Measurements from ENCODE around the gene SLC1A2.

The SLC1A2 gene

DNA sequence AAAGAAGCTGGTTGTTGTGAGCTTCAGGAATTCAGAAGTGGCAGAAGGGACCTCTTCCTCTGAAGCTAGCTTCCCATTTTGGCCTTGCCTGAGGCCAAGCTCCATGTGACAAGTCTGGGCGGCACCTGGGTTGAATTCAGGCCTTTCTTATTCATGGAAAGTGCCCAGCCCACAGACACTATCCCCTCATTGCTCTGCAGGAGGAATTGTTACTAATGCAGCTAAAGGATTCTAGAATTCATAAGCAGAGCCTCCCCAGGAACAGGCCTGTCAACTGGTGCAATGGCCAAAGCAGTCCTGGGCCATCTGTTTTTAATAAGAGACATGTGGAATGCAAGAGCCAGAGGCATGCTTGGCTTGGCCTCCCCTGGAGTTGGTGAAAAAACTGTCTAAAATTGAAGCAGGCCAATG lies 71.4 kb downstream of the SLC1A2 start:
- DNase-seq = no peak

GRCh38 chr11:35347173-35347878 lies 72.0 kb downstream of the SLC1A2 start:
- DNase-seq = no peak

DNA sequence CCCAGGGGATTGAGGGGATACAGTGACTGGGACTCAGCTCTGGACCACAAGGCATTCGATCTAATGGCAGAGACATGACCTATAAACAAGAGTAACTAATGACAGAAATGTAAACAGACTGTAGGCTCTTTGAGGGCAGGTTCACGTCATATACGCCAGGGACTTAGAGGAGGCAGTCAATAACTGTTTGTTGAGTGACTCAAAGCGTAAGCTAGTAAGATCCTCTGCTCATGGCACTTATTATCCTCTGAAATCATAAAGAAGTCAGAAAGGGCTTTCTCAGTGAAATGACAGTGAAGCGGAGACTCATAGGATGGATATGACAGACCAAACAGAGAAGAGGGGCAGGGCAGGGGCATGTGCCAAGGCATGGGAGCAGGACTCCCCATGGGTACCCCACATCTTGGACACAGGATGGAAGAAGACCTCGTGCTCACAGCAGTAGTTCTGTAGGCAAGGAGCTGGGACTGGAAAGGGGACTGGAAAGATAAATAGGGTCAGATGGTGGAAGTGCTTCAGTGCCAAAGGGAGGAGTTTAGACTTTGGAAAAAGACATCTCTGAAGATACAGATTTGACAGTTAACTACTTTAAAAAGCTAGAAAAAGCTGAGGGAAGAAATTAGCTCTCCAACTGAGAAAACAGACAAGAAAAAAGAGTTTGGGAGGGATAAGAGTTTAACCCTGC lies 72.7 kb downstream of the SLC1A2 start:
- no peak for DNase-seq

- DNase-seq = no peak
Measured at GRCh38 chr11:35344681-35345574, 74.4 kb downstream of the SLC1A2 start.

- DNase-seq = no peak
Measured at GRCh38 chr11:35343033-35343598, 76.2 kb downstream of the SLC1A2 start.

DNA sequence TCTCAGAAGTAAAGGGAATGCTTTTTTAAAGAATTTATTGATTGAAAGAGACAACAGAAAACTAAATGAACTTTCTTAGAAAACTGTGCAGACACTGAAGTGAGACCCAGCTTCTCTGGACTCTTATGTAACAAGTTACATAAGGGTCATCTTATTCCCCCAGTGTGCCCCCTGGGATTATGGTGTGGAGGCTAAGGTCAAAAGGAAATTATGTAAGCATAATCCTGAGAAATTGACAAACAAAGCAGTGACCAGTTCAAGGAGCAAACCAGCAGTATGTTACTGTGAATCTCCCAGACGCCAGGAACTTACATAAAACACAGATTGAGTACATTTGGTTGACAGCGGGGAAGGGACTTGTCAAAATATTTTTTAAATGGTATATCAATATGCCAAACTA lies 78.6 kb downstream of the SLC1A2 start:
- no peak for DNase-seq

DNA sequence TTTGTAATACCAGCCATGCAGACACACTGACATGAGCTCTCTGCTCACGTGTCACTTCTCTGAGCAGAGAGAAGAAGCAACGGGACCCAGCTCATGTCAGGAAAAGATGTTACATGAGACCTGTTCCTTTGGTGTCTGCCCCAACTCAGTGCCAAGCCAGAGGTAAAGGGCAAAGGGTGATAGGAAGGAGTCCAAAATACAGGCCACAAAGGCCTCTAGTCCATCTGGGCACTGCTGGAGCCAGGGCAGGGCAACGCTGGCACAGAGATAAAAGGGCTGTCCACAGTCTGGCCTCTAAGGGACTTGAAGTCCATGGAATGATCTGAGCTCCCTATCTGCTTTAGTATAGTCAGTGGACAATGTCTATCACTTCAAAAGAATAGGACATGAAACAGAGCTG lies 79.3 kb downstream of the SLC1A2 start:
- DNase-seq = no peak

- DNase-seq = no peak
Measured at GRCh38 chr11:35338921-35339320, 80.4 kb downstream of the SLC1A2 start.

DNA sequence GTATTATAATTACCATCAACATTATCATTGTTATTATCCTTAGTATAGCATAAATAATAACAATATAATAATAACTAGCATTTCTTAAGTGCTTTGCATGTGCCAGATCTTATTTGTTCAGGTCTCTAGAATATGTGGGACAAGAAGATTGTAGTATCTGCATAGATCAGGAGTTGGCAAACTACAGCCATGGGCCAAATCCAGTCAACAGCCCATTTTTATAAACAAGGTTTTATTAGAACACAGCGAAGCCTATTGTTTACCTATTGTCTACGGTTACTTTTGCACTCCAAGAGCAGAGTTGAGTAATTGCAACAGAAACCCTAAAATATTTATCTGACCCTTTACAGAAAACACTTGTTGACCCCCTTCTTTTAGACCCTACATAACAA lies 81.4 kb downstream of the SLC1A2 start:
- no peak for DNase-seq

GRCh38 chr11:35337136-35337913 lies 82.0 kb downstream of the SLC1A2 start:
- no peak for DNase-seq

DNA sequence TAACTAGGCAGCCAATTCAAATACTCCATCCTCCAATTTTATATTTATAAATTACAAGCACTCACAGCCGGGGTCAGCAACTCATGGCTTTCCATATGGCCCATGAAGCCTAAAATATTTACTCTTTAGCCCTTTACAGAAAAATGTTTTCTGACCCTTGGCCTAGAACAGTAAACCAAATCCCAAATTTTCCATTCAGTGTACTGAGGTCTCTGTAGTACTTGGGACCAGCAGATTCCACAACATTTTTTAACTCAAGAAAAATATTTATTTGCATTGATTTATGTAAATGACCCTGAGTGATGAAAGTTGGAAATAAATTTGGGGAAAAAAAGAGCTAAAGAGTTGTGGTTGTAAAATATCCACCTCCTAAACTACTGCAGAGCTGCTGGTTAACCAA lies 82.6 kb downstream of the SLC1A2 start:
- DNase-seq = no peak

- no peak for DNase-seq
Measured at GRCh38 chr11:35335226-35335625, 84.1 kb downstream of the SLC1A2 start.

- no peak for DNase-seq
Measured at GRCh38 chr11:35334385-35335090, 84.8 kb downstream of the SLC1A2 start.

GRCh38 chr11:35332524-35332923 lies 86.8 kb downstream of the SLC1A2 start:
- no peak for DNase-seq

DNA sequence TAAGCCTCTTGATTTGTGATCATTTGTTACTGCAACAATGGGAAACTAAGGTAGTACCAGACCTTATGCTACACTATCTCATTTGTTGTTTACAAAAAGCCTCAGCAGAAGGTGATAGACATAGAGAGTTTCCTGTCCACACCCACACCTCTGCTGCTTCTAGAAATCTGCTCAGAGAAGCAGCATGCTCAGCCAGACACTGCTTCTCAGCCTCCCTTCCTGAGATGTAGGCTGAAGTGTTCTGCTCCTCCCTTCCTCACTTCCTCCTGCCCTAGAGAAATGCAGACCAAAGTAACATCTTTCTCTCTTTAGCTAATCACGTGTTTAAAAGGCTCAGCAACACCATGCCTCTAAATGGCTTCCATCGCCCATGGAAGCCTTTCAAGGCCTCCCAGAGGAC lies 88.4 kb downstream of the SLC1A2 start:
- DNase-seq = no peak

DNA sequence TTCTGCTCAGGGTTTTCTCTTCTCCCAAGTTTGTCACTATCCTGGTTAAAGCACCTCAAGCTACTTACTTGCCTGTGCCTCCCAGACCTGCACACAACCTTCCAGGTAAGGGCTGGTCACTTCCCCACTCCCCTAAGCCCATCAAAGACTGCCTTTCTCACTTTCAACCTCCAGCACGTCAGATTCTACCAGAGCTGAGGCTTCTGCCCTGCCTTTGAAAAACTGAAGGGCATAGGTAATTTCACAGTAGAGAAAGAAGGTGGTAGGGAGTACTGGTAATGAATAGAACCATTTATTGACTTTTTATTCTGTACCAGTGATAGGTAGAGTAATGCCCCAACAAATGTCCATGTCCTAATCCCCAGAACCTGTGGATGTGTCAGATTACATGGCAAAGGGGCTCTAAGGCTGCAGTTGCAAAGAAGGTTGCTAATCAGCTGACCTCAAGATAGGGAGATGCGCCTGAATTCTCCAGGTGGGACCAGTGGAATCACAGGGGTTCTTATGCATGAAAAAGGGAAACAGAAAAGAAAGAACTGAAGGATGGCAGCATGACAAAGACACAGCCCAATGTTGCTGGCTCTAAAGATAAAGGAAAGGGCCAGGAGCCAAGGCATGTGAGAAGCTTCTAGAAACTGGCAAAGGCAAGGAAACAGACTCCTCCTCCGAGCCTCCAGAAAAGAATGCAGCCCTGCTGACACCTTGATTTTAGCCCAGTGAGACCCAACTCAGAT lies 89.0 kb downstream of the SLC1A2 start:
- no peak for DNase-seq

DNA sequence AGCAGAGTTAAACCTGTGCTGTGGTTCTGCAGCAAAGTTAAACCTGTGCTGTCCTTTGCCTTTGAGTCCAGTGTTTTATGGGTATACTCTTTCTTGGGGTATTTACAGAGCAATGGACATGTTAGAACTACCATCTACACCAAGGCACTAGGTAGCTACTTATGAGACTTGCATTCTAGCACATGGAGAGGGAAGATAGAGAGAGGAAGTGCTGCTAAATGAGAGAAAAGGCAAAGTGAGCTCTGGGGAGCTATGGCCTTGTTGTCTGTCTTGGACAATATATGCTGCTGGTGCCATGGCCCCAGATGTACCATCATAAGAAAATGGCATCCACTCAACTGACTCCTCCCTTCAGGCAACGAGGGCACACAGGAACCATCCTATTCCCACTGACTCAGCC lies 91.5 kb downstream of the SLC1A2 start:
- DNase-seq = no peak

DNA sequence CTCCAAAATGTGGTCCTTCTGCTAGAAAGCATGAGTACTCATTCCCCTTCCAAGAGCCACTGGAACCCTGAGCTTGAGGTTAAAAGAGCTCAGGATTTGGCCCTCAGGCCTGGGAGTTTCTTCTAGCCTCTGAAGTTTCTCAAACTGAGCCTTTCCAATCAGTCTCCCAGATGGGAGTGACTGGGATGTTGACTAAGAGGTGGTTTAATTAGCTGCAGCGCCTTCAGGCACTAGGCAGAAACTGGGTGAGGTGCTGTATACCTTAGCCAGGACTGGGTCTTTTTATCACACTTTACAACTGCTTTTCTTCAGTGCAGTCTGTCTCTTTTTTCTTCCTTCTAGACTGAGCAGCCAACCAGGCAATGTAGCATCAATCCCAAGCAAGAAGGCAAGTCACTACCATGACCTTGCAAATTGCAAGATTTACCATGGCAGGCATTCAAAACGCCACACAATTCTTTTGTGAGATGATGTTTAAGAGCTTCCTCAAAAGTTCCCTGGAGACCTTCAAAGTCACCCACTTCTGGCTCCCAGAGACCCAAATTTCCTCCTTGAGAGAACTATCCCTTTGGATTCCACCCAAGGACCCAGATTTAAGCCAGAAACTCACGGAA lies 93.0 kb downstream of the SLC1A2 start:
- no peak for DNase-seq

DNA sequence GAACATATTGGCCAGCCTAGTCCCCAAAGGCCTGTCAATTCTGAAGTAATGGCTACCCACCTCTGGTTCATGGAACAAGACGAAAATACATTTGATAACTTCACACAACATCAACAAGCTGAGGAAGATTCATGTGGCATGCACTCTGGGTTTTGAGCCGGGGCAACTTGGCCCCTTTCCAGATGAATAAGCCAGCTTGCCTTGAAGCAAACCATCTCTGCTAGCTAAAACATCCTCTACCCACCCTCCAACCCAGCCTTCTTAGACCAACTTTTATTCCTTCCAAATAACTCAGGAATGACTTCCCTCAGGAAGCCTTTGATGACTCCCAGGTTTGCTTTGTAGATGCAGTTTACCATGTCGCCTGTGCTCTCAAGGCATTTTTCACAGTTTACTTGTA lies 94.4 kb downstream of the SLC1A2 start:
- DNase-seq = no peak

DNA sequence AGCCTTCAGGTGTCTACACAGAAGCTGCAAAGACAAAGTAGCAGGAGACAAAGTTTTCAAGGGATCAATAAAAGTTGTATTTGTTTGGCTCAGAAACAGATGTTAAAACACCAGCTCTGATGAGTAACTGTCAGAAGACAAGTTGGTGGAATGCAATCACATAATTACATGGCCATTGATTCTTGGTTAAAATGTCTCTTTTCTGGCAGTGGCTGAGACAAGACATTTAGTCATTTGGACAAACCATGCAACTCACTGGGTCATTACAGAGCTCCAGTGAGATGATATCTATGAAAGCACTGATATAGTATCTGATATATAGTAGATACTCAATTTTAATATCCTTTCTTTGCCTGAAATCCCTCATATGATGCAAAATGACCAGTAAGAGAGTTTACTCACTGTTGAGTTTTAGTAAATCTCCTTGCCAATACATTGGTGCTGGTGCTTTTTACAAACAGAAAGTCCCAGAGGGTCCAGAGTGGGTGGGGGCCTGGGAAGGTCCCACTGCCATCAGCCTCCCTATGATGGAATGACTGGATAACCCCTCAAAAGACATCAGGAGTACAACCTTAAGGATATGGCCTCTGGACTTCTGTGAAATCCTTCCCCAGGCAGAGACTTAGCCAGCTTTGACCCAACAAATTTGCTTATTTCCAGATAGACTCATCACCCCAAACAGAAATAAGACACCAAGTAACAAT lies 95.0 kb downstream of the SLC1A2 start:
- DNase-seq = no peak

Measured in NCI-H2171 (cell line).